ENCODE measurements around the gene B3GNT7.
"Not testable (repeated sequence)": the region's sequence is repeated elsewhere in the genome, so short reads cannot be mapped to it uniquely, and the experiment has no call there.

The B3GNT7 gene

GRCh38 chr2:231374771-231375170 is 20.7 kb upstream of the B3GNT7 start:
- no peaks in the 10 kb centered on the region for H3K9me2 ChIP-seq (ENCODE audit: low read depth, low read length)
- no peak overlapping the region for H3K4me3 ChIP-seq (ENCODE audit: low read depth, low read length, poor library complexity, severe bottlenecking)
- no peak overlapping the region for H2AFZ ChIP-seq (ENCODE audit: low read length)
- H3K79me2 ChIP-seq (ENCODE audit: insufficient read depth, low read length) = no peaks in the 10 kb centered on the region
- H3K27ac ChIP-seq (ENCODE audit: low read depth, low read length, poor library complexity, severe bottlenecking) = no peak overlapping the region
- H3K9ac ChIP-seq (ENCODE audit: low read length) = no peak overlapping the region
- H3K9me3 ChIP-seq (ENCODE audit: low read length) = no peaks in the 10 kb centered on the region
- H3K4me2 ChIP-seq (ENCODE audit: low read length) = no peak overlapping the region
- TF ChIP-seq EZH2 (IDR thresholded peaks at IDR 0.05; ENCODE audit: borderline replicate concordance, low read length) = no peak
- TF ChIP-seq, protein P1, sequence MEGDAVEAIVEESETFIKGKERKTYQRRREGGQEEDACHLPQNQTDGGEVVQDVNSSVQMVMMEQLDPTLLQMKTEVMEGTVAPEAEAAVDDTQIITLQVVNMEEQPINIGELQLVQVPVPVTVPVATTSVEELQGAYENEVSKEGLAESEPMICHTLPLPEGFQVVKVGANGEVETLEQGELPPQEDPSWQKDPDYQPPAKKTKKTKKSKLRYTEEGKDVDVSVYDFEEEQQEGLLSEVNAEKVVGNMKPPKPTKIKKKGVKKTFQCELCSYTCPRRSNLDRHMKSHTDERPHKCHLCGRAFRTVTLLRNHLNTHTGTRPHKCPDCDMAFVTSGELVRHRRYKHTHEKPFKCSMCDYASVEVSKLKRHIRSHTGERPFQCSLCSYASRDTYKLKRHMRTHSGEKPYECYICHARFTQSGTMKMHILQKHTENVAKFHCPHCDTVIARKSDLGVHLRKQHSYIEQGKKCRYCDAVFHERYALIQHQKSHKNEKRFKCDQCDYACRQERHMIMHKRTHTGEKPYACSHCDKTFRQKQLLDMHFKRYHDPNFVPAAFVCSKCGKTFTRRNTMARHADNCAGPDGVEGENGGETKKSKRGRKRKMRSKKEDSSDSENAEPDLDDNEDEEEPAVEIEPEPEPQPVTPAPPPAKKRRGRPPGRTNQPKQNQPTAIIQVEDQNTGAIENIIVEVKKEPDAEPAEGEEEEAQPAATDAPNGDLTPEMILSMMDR (IDR thresholded peaks at IDR 0.05; ENCODE audit: low read length) = no peak
- H3K27me3 ChIP-seq (ENCODE audit: insufficient read depth, low read length) = no peaks in the 10 kb centered on the region
- no peaks in the 10 kb centered on the region for H3K4me1 ChIP-seq (ENCODE audit: insufficient read depth, low read length, severe bottlenecking)
- H3F3A ChIP-seq (ENCODE audit: insufficient read depth, low read length) = no peaks in the 10 kb centered on the region
- H3K36me3 ChIP-seq (ENCODE audit: insufficient read depth, low read length) = no peaks in the 10 kb centered on the region
- no peaks in the 10 kb centered on the region for H4K20me1 ChIP-seq (ENCODE audit: insufficient read depth, low read length)

DNA sequence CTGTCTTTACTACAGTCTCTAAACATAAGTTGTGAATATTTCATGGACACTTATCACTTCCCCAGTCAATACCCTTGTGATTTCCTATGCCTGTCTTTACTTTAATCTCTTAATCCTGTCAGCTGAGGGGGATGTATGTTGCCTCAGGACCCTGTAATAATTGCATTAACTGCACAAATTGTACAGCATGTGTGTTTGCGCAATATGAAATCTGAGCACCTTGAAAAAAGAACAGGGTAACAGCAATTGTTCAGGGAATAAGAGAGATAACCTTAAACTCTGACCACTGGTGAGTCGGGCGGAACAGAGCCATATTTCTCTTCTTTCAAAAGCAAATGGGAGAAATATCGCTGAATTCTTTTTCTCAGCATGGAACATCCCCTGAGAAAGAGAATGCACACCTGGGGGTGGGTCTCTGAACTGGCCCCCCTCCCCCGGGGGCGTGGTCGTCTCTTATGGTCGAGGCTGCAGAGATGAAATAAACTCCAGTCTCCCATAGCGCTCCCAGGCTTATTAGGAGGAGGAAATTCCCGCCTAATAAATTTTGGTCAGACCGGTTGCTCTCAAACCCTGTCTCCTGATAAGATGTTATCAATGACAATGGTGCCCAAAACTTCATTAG is 19.4 kb upstream of the B3GNT7 start:
- not testable (repeated sequence) for H3K27ac ChIP-seq (ENCODE audit: low read depth, low read length, poor library complexity, severe bottlenecking); H3K4me1 ChIP-seq (ENCODE audit: insufficient read depth, low read length, severe bottlenecking); H2AFZ ChIP-seq (ENCODE audit: low read length); H3K27me3 ChIP-seq (ENCODE audit: insufficient read depth, low read length); H4K20me1 ChIP-seq (ENCODE audit: insufficient read depth, low read length); H3K79me2 ChIP-seq (ENCODE audit: insufficient read depth, low read length); H3K4me3 ChIP-seq (ENCODE audit: low read depth, low read length, poor library complexity, severe bottlenecking); H3K9me2 ChIP-seq (ENCODE audit: low read depth, low read length); H3K9ac ChIP-seq (ENCODE audit: low read length); H3K4me2 ChIP-seq (ENCODE audit: low read length); H3K9me3 ChIP-seq (ENCODE audit: low read length); H3K36me3 ChIP-seq (ENCODE audit: insufficient read depth, low read length); H3F3A ChIP-seq (ENCODE audit: insufficient read depth, low read length)

DNA sequence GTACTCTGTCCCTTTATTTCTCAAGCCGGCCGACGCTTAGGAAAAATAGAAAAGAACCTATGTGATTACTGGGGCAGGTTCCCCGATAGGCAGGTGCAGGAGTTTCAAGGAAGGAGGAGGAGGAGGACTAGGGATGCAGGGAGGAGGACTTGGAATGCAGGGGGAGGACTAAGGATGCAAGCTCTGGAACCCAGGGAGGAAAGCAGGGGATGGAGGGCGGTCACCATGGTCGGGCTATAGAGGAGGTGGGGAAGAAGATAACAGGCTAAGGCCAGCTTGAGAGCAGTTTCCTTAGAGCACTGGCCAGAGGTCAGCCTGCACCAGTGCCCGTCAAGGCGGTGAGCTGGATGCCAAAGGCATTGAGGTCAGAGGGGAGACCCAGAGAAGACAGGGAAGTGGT is 18.7 kb upstream of the B3GNT7 start:
- Histone ChIP-seq H3K9me2 (ENCODE audit: low read depth, low read length) (no peaks in the 10 kb centered on the region), H3K4me2 (ENCODE audit: low read length) (no peak overlapping the region), H3K79me2 (ENCODE audit: insufficient read depth, low read length) (no peaks in the 10 kb centered on the region), H3K9ac (ENCODE audit: low read length) (no peak overlapping the region), H2AFZ (ENCODE audit: low read length) (no peak overlapping the region), H3K4me3 (ENCODE audit: low read depth, low read length, poor library complexity, severe bottlenecking) (no peak overlapping the region), H3K36me3 (ENCODE audit: insufficient read depth, low read length) (no peaks in the 10 kb centered on the region), H3K4me1 (ENCODE audit: insufficient read depth, low read length, severe bottlenecking) (no peaks in the 10 kb centered on the region), H3K27me3 (ENCODE audit: insufficient read depth, low read length) (peaks cover 6% of the 10 kb centered on the region; the same call in 1 of the 2 replicates), H3F3A (ENCODE audit: insufficient read depth, low read length) (no peaks in the 10 kb centered on the region), H3K9me3 (ENCODE audit: low read length) (no peaks in the 10 kb centered on the region), H3K27ac (ENCODE audit: low read depth, low read length, poor library complexity, severe bottlenecking) (no peak overlapping the region), H4K20me1 (ENCODE audit: insufficient read depth, low read length) (no peaks in the 10 kb centered on the region)
- no peak for TF ChIP-seq EZH2 (IDR thresholded peaks at IDR 0.05; ENCODE audit: borderline replicate concordance, low read length)
- TF ChIP-seq, protein P1 (IDR thresholded peaks at IDR 0.05; ENCODE audit: low read length) = no peak

DNA sequence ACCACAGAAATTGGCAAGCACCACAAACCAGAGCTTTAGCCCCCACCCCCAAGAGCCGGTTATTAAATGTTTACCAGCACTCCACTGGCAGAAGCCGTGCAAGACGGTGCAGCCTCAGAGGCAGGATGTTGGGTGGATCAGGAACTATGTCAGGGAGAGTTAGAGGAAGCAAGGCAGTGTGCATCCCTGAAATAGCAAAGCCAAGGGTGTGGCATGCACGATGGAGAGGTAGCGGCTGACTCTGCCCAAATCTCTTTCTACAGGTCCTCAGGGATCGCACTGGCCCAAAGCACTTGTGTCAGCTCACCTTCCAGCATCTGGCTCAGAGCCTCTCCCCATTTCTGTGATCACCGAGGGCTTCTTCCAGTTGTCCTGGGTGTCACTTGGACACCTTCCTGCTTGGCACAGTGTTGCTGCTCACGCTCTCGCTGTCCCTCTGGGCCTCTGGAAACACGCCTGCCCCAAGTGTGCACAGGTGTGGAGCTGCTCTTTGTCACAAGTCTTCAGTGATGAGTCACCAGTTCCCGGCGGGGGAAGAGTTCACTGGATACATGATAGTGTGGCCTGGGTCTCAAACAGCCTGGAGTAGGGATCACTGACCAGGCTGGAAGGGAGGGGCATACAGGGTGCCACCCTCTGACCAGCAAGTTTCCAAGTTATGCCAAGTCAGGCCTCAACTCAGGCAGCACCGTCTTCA is 17.3 kb upstream of the B3GNT7 start:
- TF ChIP-seq, protein P1 (IDR thresholded peaks at IDR 0.05; ENCODE audit: low read length) = no peak
- TF ChIP-seq EZH2 (IDR thresholded peaks at IDR 0.05; ENCODE audit: borderline replicate concordance, low read length) = no peak
- no peak overlapping the region for H3K4me2 ChIP-seq (ENCODE audit: low read length)
- H3K27ac ChIP-seq (ENCODE audit: low read depth, low read length, poor library complexity, severe bottlenecking) = no peak overlapping the region

More for the DNA sequence above, 17.3 kb upstream of the B3GNT7 start:
- H3F3A ChIP-seq (ENCODE audit: insufficient read depth, low read length) = no peaks in the 10 kb centered on the region
- H3K9ac ChIP-seq (ENCODE audit: low read length) = no peak overlapping the region
- H3K4me1 ChIP-seq (ENCODE audit: insufficient read depth, low read length, severe bottlenecking) = no peaks in the 10 kb centered on the region
- H3K27me3 ChIP-seq (ENCODE audit: insufficient read depth, low read length) = peaks cover 13% of the 10 kb centered on the region; the same call in 1 of the 2 replicates
- H4K20me1 ChIP-seq (ENCODE audit: insufficient read depth, low read length) = no peaks in the 10 kb centered on the region
- H3K9me3 ChIP-seq (ENCODE audit: low read length) = no peaks in the 10 kb centered on the region
- no peak overlapping the region for H3K4me3 ChIP-seq (ENCODE audit: low read depth, low read length, poor library complexity, severe bottlenecking)
- no peaks in the 10 kb centered on the region for H3K79me2 ChIP-seq (ENCODE audit: insufficient read depth, low read length)
- no peak overlapping the region for H2AFZ ChIP-seq (ENCODE audit: low read length)
- H3K9me2 ChIP-seq (ENCODE audit: low read depth, low read length) = no peaks in the 10 kb centered on the region
- H3K36me3 ChIP-seq (ENCODE audit: insufficient read depth, low read length) = no peaks in the 10 kb centered on the region
